ENCODE data around the gene SNRK.
"Not testable (repeated sequence)": the region's sequence is repeated elsewhere in the genome, so short reads cannot be mapped to it uniquely, and the experiment has no call there.

The SNRK gene

GRCh38 chr3:43349716-43350115, 63.4 kb downstream of the SNRK start:
- Histone ChIP-seq H3K4me2 (no peak overlapping the region), H3K4me3 (IDR thresholded peaks at IDR 0.05; ENCODE audit: insufficient read depth, low read depth, low read length) (no peak overlapping the region), H3K9ac (no peak overlapping the region), H2AFZ (ENCODE audit: low read depth) (no peak overlapping the region), H3K4me1 (ENCODE audit: low read depth, poor library complexity, severe bottlenecking) (peaks cover 17% of the 10 kb centered on the region), H3K27me3 (ENCODE audit: insufficient read depth, low read depth) (no peaks in the 10 kb centered on the region), H3K79me2 (ENCODE audit: insufficient read depth, low read depth) (no peaks in the 10 kb centered on the region), H3K27ac (no peak overlapping the region), H3K36me3 (ENCODE audit: insufficient read depth) (no peaks in the 10 kb centered on the region), H4K20me1 (ENCODE audit: insufficient read depth) (no peaks in the 10 kb centered on the region)
- TF ChIP-seq CTCF (conservative IDR thresholded peaks at IDR 0.05; ENCODE audit: low read depth, low read length): no peak

GRCh38 chr3:43353393-43353792, 67.1 kb downstream of the SNRK start:
- Histone ChIP-seq H3K4me1 (ENCODE audit: low read depth, poor library complexity, severe bottlenecking) (no peaks in the 10 kb centered on the region), H3K9ac (no peak overlapping the region), H3K4me3 (IDR thresholded peaks at IDR 0.05; ENCODE audit: insufficient read depth, low read depth, low read length) (no peak overlapping the region), H3K79me2 (ENCODE audit: insufficient read depth, low read depth) (no peaks in the 10 kb centered on the region), H2AFZ (ENCODE audit: low read depth) (no peak overlapping the region), H3K4me2 (no peak overlapping the region), H4K20me1 (ENCODE audit: insufficient read depth) (no peaks in the 10 kb centered on the region), H3K27me3 (ENCODE audit: insufficient read depth, low read depth) (no peaks in the 10 kb centered on the region), H3K36me3 (ENCODE audit: insufficient read depth) (no peaks in the 10 kb centered on the region), H3K27ac (no peak overlapping the region)
- TF ChIP-seq CTCF (conservative IDR thresholded peaks at IDR 0.05; ENCODE audit: low read depth, low read length): no peak

- no peak for TF ChIP-seq CTCF (conservative IDR thresholded peaks at IDR 0.05; ENCODE audit: low read depth, low read length)
- H3K79me2 ChIP-seq (ENCODE audit: insufficient read depth, low read depth): no peaks in the 10 kb centered on the region
- no peak overlapping the region for H3K9ac ChIP-seq
- no peaks in the 10 kb centered on the region for H3K4me1 ChIP-seq (ENCODE audit: low read depth, poor library complexity, severe bottlenecking)
- no peaks in the 10 kb centered on the region for H3K27me3 ChIP-seq (ENCODE audit: insufficient read depth, low read depth)
- no peaks in the 10 kb centered on the region for H4K20me1 ChIP-seq (ENCODE audit: insufficient read depth)
- H3K4me2 ChIP-seq: no peak overlapping the region
- H3K36me3 ChIP-seq (ENCODE audit: insufficient read depth): no peaks in the 10 kb centered on the region
- H3K4me3 ChIP-seq (IDR thresholded peaks at IDR 0.05; ENCODE audit: insufficient read depth, low read depth, low read length): no peak overlapping the region
- no peak overlapping the region for H3K27ac ChIP-seq
- H2AFZ ChIP-seq (ENCODE audit: low read depth): no peak overlapping the region
Observed at GRCh38 chr3:43353923-43354670, 67.8 kb downstream of the SNRK start.

GRCh38 chr3:43356033-43356432, 69.7 kb downstream of the SNRK start:
- not testable (repeated sequence) for H3K4me3 ChIP-seq (IDR thresholded peaks at IDR 0.05; ENCODE audit: insufficient read depth, low read depth, low read length); H3K36me3 ChIP-seq (ENCODE audit: insufficient read depth); H3K27ac ChIP-seq; H3K27me3 ChIP-seq (ENCODE audit: insufficient read depth, low read depth); H3K9ac ChIP-seq; H3K79me2 ChIP-seq (ENCODE audit: insufficient read depth, low read depth); H4K20me1 ChIP-seq (ENCODE audit: insufficient read depth); H3K4me1 ChIP-seq (ENCODE audit: low read depth, poor library complexity, severe bottlenecking); H2AFZ ChIP-seq (ENCODE audit: low read depth); H3K4me2 ChIP-seq

GRCh38 chr3:43361077-43361476, 74.7 kb downstream of the SNRK start:
- Histone ChIP-seq H3K36me3 (ENCODE audit: insufficient read depth) (no peaks in the 10 kb centered on the region), H2AFZ (ENCODE audit: low read depth) (no peak overlapping the region), H3K4me2 (no peak overlapping the region), H3K4me1 (ENCODE audit: low read depth, poor library complexity, severe bottlenecking) (no peaks in the 10 kb centered on the region), H3K4me3 (IDR thresholded peaks at IDR 0.05; ENCODE audit: insufficient read depth, low read depth, low read length) (no peak overlapping the region), H4K20me1 (ENCODE audit: insufficient read depth) (no peaks in the 10 kb centered on the region), H3K9ac (no peak overlapping the region), H3K27ac (no peak overlapping the region), H3K79me2 (ENCODE audit: insufficient read depth, low read depth) (no peaks in the 10 kb centered on the region), H3K27me3 (ENCODE audit: insufficient read depth, low read depth) (no peaks in the 10 kb centered on the region)
- TF ChIP-seq CTCF (conservative IDR thresholded peaks at IDR 0.05; ENCODE audit: low read depth, low read length): no peak
